Ovary (tissue), 3 donors: ENCODE data around the gene NBPF6.
"Not testable (repeated sequence)": the region's sequence is repeated elsewhere in the genome, so short reads cannot be mapped to it uniquely, and the experiment has no call there.

ENCODE experiments used
- CTCF ChIP-seq, 3 donors: fragments of 450-650 bp in 2 of 3; fragments of 200-600 bp in 1 of 3; IDR thresholded peaks; one replicate each; pipeline versions ENCODE4 v1.5.1 to v1.8.0; 2016 to 2022; ENCODE audit warnings: antibody characterized with exemption in 3 of 3, mild to moderate bottlenecking in 1 of 3
- EP300 ChIP-seq: sonication (generic); formaldehyde crosslinking; IDR thresholded peaks from one replicate; pipeline ENCODE4 v1.6.1; 2017; ENCODE audit warnings: antibody characterized with exemption
- POLR2A ChIP-seq: fragments of 450-650 bp; IDR thresholded peaks from one replicate; pipeline ENCODE4 v1.6.1; 2017; ENCODE audit warnings: antibody characterized with exemption, mild to moderate bottlenecking, moderate library complexity
- donor health status: DM: no; HTN: no; CAD: no.

- not testable (repeated sequence) for TF ChIP-seq POLR2A; CTCF (IDR thresholded peaks at IDR 0.05); EP300
Measured at GRCh38 chr1:108454521-108454920, 4.4 kb downstream of the NBPF6 start.
